NT2/D1 (cell line): ENCODE results near the gene ZNF664.

Source experiments
- SUZ12 ChIP-seq: IDR thresholded peaks from 2 replicates; pipeline ENCODE4 v1.6.1; 2011; ENCODE audit not compliant: insufficient read length, insufficient read depth; ENCODE audit errors: extremely low read depth
- YY1 ChIP-seq: IDR thresholded peaks from 2 replicates; pipeline ENCODE4 v1.6.1; 2011; ENCODE audit not compliant: insufficient read length, insufficient read depth
- ZNF274 ChIP-seq: IDR thresholded peaks from 2 replicates; pipeline ENCODE4 v1.6.1; 2011; ENCODE audit warnings: mild to moderate bottlenecking, low read depth, low read length

- TF ChIP-seq SUZ12 (no peak), YY1 (no peak), ZNF274 (no peak)
Observed at GRCh38 chr12:124017064-124017463, 44.0 kb downstream of the ZNF664 start.
